OCI-LY7 (cell line): ENCODE results near the gene CACNA1B.

Experiments
- EZH2phosphoT487 ChIP-seq: fragments of 200-600 bp; sonication (generic); IDR thresholded peaks from 2 replicates; pipeline ENCODE4 v1.6.1; 2018; ENCODE audit warnings: low read depth, borderline replicate concordance, mild to moderate bottlenecking, mixed run types, antibody characterized with exemption, low read length, moderate library complexity, mixed read lengths
- TF ChIP-seq, protein P1 (sequence below): fragments of 200-600 bp; sonication (generic); conservative IDR thresholded peaks from 2 replicates; pipeline ENCODE4 v1.5.1; 2014; ENCODE audit warnings: mild to moderate bottlenecking, antibody characterized with exemption, low read length, moderate library complexity, mixed read lengths

GRCh38 chr9:137968235-137968634 is 90.7 kb downstream of the CACNA1B start:
- TF ChIP-seq, protein P1, sequence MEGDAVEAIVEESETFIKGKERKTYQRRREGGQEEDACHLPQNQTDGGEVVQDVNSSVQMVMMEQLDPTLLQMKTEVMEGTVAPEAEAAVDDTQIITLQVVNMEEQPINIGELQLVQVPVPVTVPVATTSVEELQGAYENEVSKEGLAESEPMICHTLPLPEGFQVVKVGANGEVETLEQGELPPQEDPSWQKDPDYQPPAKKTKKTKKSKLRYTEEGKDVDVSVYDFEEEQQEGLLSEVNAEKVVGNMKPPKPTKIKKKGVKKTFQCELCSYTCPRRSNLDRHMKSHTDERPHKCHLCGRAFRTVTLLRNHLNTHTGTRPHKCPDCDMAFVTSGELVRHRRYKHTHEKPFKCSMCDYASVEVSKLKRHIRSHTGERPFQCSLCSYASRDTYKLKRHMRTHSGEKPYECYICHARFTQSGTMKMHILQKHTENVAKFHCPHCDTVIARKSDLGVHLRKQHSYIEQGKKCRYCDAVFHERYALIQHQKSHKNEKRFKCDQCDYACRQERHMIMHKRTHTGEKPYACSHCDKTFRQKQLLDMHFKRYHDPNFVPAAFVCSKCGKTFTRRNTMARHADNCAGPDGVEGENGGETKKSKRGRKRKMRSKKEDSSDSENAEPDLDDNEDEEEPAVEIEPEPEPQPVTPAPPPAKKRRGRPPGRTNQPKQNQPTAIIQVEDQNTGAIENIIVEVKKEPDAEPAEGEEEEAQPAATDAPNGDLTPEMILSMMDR, result peak; percentile 45; the same call in 1 of the 2 replicates
- no peak for TF ChIP-seq EZH2phosphoT487
